GM19452 (cell line): ENCODE data around the gene PERCC1.

Source experiments
- ATAC-seq: cut with Tn5 transposase; IDR thresholded peaks from one replicate; pipeline ENCODE4 v1.9.1; 2021; ENCODE audit not compliant: unreplicated experiment

Gene PERCC1

DNA sequence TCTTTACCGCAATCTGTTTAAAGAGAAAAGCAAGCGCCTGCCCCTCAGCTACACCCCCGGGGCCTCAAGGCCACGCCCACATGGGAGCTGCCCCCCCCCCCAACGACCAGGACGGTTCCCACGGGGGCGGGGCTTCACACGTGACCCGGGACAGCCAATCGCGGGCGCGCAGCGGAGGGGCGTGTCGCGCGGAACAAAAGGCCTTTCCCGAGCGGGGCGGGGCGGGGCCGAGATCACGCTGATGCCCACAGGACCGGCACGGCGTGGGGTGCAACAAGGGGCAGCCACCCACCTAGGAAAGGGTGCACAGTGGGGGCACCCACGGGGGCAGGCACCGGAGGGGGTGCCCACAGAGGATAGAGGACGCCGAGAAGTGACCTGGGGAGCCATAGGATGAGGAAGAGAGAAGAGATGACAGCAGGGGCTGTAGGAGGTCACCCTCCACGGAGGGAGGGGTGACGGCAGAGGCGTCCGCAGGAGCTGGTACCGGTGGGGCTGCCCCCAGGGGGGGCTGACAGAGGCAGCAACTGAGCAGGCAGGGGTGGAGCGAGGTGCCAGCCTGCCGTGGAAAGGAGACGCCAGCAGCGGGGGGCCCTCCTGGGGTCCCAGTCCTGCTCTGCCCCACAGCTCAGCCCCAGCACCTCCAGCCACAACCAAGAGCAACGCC lies 22.6 kb upstream of the PERCC1 start:
- peak; percentile 69 for ATAC-seq

GRCh38 chr16:1412847-1413246 lies 18.0 kb upstream of the PERCC1 start:
- no peak for ATAC-seq

GRCh38 chr16:1413684-1414531 lies 17.0 kb upstream of the PERCC1 start:
- ATAC-seq, result no peak

GRCh38 chr16:1414532-1415260 lies 16.2 kb upstream of the PERCC1 start, which contains the start of gene UNKL:
Gene UNKL (minus strand): TSS chr16:1414704. CDS start chr16:1414691, 13 bp downstream.
- no peak for ATAC-seq

GRCh38 chr16:1416521-1416941 lies 14.3 kb upstream of the PERCC1 start:
- ATAC-seq, result no peak

DNA sequence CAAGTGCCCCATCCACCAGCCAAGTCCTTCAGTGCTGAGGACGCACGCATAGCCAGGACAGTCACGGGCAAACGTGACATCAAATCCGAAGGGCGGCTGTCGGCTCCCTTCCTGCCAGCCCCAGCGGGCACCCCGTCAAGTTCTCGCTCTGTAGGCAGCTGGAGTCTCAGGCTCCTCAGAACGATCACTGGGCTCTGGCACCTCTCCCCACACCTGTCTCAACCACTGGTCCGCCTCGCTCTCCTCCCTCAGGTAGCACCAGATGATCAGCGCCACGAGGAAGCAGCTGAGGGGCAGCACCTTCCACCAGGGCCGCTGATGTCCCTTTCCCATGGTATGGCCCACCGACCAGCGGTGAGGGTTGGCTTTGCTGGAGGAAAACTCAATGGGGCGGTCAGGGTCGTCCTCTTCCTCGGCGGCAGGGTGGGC lies 10.8 kb upstream of the PERCC1 start:
- ATAC-seq, result peak; percentile 12

GRCh38 chr16:1422076-1422475 lies 8.8 kb upstream of the PERCC1 start:
- no peak for ATAC-seq

- ATAC-seq, result no peak
Measured at GRCh38 chr16:1424028-1424427, 6.8 kb upstream of the PERCC1 start.

DNA sequence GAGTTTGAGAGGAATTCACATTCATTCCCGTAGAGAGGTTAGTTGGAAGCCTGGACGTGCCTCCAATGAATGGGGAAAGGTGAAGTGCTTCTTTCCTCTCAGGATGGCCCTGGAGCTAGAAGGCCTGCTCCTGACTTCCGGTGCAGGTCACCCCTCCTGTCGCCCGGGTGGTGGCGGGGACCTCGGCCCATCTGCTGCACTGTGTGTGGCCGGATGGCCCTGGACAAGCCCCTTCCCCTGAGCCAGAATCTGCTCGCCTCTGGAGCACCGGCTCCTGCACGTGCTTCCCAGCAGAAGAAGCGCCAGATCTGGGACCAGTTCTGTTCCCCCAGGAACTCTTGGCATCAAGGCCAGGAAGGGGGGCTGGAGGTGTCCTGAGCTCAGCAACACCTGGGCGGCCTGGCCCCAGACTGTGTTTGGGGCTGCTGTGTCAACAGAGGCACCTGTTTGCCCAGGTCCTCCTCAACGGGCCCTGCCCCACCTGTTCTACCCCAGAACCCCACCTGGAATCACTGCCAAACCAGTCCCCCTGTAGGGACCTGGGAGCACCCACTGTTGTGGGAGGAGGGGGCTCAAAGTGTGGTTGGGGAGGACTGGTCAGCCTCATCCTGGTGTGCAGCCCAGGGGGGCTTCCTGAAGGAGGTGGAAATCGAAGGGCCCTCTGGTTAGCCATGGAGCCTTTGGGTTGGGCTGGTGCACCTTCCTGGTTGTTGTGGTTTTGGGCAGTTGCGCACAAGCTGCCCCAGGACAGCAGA lies 5.1 kb upstream of the PERCC1 start:
- no peak for ATAC-seq

- no peak for ATAC-seq
Measured at GRCh38 chr16:1426734-1427471, 4.0 kb upstream of the PERCC1 start.

DNA sequence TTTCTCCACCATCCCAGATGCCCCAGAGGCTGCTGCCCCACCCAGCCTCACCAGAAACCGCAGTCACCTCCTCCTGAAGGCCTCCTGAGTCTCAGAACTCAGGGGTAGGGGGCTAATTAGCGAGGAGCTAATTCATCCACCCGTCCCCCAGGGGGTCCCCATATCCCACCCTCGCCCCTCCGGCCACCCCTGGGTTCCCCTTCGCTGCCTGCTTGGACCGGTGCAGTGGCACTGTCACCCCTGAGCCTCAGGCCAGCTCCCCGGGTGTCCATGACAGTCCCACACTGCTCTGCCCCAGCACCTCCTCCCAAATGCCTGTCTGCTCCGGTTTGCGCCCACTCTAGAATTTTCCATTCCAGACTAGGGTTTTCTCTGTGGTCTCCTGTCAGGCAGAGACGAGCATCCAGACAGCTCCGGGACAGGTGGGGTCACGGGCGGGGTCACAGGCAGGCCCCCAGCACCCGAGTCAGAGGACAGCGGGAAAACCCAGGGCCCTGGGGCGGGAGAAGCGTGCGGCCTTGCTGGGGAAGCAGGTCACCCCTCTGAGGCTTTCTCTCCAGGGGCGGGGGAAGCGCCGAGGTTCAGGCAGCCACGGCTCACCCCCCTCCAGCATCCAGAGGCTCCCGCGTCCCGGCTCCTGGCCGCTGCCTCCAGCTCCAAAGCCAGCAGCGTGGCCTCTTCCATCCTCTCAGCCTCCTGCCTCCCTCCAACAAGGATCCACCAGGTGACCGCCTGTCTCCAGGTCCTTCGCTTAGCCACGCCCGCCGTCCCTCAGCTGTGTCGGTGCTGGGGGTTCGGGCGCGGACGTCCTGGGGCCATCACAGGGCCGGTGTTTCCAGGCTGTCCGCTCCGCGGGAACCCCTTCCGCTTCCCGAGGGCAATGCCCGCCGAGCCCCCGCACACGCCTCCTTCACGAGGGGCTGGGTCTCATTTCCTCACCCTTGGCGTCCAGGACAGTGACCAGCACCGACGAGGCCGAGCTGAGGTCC lies 3.1 kb upstream of the PERCC1 start:
- ATAC-seq, result no peak

DNA sequence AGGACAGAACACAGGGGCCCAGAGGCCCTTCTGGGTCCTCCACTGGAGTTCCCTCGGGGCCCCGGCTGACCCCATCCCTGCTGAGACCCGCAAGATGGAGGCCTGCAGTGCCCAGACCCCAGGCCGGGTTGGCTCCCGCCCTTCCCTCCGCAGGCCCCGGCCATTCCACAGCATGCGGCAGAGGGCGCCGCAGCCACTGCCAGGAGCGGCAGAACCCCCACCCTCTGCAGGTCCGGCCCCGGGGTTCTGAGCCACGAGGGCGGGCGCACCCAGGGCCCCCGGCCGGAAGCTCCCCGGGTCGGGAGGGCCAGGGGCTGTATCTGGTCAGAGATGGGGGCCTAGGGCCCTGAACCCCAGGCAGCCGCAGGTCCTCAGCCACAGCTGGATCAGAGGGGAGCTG lies 2.4 kb upstream of the PERCC1 start:
- no peak for ATAC-seq

- no peak for ATAC-seq
Measured at GRCh38 chr16:1429012-1429411, 1.9 kb upstream of the PERCC1 start.

- ATAC-seq, result no peak
Measured at GRCh38 chr16:1429631-1430030, 1.2 kb upstream of the PERCC1 start.

- no peak for ATAC-seq
Measured at GRCh38 chr16:1430214-1430758, 592 bp upstream of the PERCC1 start.

DNA sequence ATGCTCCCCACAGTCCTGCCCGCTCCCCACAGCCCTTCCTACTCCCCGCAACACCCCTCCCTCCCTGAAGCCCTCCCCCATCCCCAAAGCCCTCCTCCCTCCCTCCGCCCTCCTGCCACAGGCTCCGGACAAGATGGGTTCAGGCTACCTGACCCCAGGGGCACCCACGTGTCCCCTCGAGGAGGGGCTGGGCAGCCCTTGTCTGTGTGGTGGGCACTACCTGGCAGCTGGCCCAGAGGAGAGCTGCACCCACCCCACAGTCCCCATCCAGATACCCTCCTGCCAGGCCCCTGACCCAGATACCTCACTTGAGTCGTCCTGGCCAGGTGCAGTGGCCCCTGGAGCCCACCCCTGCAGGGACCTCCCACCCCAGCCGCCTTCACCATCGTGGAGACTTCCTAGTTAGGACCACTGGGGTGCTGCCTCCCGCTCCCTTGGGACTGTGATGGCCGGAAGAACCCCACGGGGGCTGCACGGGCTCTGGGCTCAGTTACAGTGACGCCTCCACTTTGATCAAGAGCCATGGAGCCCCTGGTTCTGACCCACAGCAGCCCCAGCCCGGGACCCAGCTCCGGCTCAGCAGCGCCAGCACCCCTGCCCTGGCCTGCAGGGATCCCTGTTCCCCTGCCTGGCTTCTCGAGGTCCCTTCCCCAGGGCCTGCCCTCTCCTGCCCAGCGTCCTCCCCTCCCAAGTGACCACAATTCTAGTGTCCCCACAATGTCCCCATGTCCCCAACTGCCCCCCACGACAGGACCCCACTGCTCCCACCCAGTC lies 806 bp downstream of the PERCC1 start:
- ATAC-seq, result no peak

- no peak for ATAC-seq
Measured at GRCh38 chr16:1432388-1433262, 1.7 kb downstream of the PERCC1 start.
